SK-N-SH treated with all-trans-retinoic acid at 6 μM for 48 hours (cell line): ENCODE data around the gene ROBO1.

Experiments used
- ATAC-seq: fragments of 200-7000 bp; cut with Tn5 transposase; 3 replicates; pipeline ENCODE4 v1.9.1; 2020; ENCODE audit warnings: mild to moderate bottlenecking, moderate library complexity
- ARNTL ChIP-seq: fragments of 450-650 bp; formaldehyde crosslinking; IDR thresholded peaks from 2 replicates; pipeline ENCODE4 v1.5.0; 2020; ENCODE audit warnings: low read depth, mild to moderate bottlenecking, moderate library complexity, borderline replicate concordance
- BACH2 ChIP-seq: fragments of 250-450 bp; sonication (Bioruptor Pico); IDR thresholded peaks from 2 replicates; pipeline ENCODE4 v1.9.0; 2021; ENCODE audit warnings: mild to moderate bottlenecking, borderline replicate concordance
- CREB5 ChIP-seq: fragments of 250-450 bp; sonication (Bioruptor Pico); IDR thresholded peaks from 2 replicates; pipeline ENCODE4 v1.5.1; 2020; ENCODE audit warnings: low read depth, mild to moderate bottlenecking, moderate library complexity
- CSDC2 ChIP-seq: fragments of 250-450 bp; sonication (Bioruptor Pico); IDR thresholded peaks from 2 replicates; pipeline ENCODE4 v1.5.0; 2020; ENCODE audit warnings: mild to moderate bottlenecking, moderate library complexity
- ESRRG ChIP-seq: fragments of 250-450 bp; sonication (Bioruptor Pico); IDR thresholded peaks from 2 replicates; pipeline ENCODE4 v1.6.1; 2021; ENCODE audit warnings: mild to moderate bottlenecking
- GLIS3 ChIP-seq: fragments of 250-450 bp; sonication (Bioruptor Pico); IDR thresholded peaks from 2 replicates; pipeline ENCODE4 v1.5.0; 2020; ENCODE audit warnings: mild to moderate bottlenecking, moderate library complexity
- ISL1 ChIP-seq: fragments of 250-450 bp; sonication (Bioruptor Pico); IDR thresholded peaks from 2 replicates; pipeline ENCODE4 v2.1.2; 2022; ENCODE audit warnings: mild to moderate bottlenecking, moderate library complexity
- PATZ1 ChIP-seq: fragments of 250-450 bp; sonication (Bioruptor Pico); IDR thresholded peaks from 2 replicates; pipeline ENCODE4 v1.8.0; 2020; ENCODE audit warnings: mild to moderate bottlenecking, moderate library complexity, borderline replicate concordance
- POU6F1 ChIP-seq: fragments of 250-450 bp; sonication (Bioruptor Pico); IDR thresholded peaks from 2 replicates; pipeline ENCODE4 v1.8.0; 2021; ENCODE audit warnings: low read depth, mild to moderate bottlenecking, moderate library complexity, borderline replicate concordance
- PPARA ChIP-seq: fragments of 250-450 bp; sonication (Bioruptor Pico); IDR thresholded peaks from 2 replicates; pipeline ENCODE4 v1.5.0; 2020; ENCODE audit warnings: mild to moderate bottlenecking, borderline replicate concordance
- RARB ChIP-seq: fragments of 250-450 bp; sonication (Bioruptor Pico); IDR thresholded peaks from 2 replicates; pipeline ENCODE4 v1.8.0; 2021; ENCODE audit warnings: mild to moderate bottlenecking, moderate library complexity
- SNAI2 ChIP-seq: fragments of 250-450 bp; sonication (Bioruptor Pico); IDR thresholded peaks from 2 replicates; pipeline ENCODE4 v1.5.0; 2020; ENCODE audit warnings: mild to moderate bottlenecking, moderate library complexity
- TCF4 ChIP-seq: fragments of 250-450 bp; sonication (Bioruptor Pico); IDR thresholded peaks from 2 replicates; pipeline ENCODE4 v1.8.0; 2021; ENCODE audit warnings: mild to moderate bottlenecking, moderate library complexity, borderline replicate concordance
- TOX ChIP-seq: fragments of 250-450 bp; sonication (Bioruptor Pico); IDR thresholded peaks from 2 replicates; pipeline ENCODE4 v1.8.0; 2021; ENCODE audit warnings: mild to moderate bottlenecking, moderate library complexity, borderline replicate concordance
- TSHZ2 ChIP-seq: fragments of 250-450 bp; sonication (Bioruptor Pico); IDR thresholded peaks from 2 replicates; pipeline ENCODE4 v1.5.0; 2020; ENCODE audit warnings: mild to moderate bottlenecking, moderate library complexity
- ZC3H10 ChIP-seq: fragments of 250-450 bp; sonication (Bioruptor Pico); IDR thresholded peaks from 2 replicates; pipeline ENCODE4 v1.5.1; 2021; ENCODE audit warnings: mild to moderate bottlenecking, moderate library complexity
- ZFP3 ChIP-seq: fragments of 250-450 bp; sonication (Bioruptor Pico); IDR thresholded peaks from 2 replicates; pipeline ENCODE4 v1.5.0; 2020; ENCODE audit warnings: mild to moderate bottlenecking, moderate library complexity
- ZFP30 ChIP-seq: fragments of 450-650 bp; formaldehyde crosslinking; IDR thresholded peaks from 2 replicates; pipeline ENCODE4 v1.5.0; 2022; ENCODE audit warnings: mild to moderate bottlenecking, moderate library complexity
- ZNF565 ChIP-seq: fragments of 450-650 bp; formaldehyde crosslinking; conservative IDR thresholded peaks from 2 replicates; pipeline ENCODE4 v1.5.0; 2020; ENCODE audit warnings: low read depth, mild to moderate bottlenecking, moderate library complexity
- ZNF70 ChIP-seq: fragments of 450-650 bp; formaldehyde crosslinking; IDR thresholded peaks from 2 replicates; pipeline ENCODE4 v1.5.0; 2020; ENCODE audit warnings: mild to moderate bottlenecking, moderate library complexity
- ZNF8 ChIP-seq: fragments of 450-650 bp; formaldehyde crosslinking; IDR thresholded peaks from 2 replicates; pipeline ENCODE4 v1.5.0; 2020; ENCODE audit warnings: mild to moderate bottlenecking, moderate library complexity

Gene ROBO1

GRCh38 chr3:79253704-79254103 is 514.1 kb downstream of the ROBO1 start:
- ATAC-seq = no peak
- TF ChIP-seq CREB5 = no peak
- no peak for TF ChIP-seq ESRRG (CRISPR knock-in tag)
- TF ChIP-seq ZC3H10 = no peak
- no peak for TF ChIP-seq RARB (CRISPR knock-in tag)
- TF ChIP-seq TCF4 (CRISPR knock-in tag) = no peak
- TF ChIP-seq TSHZ2 (CRISPR knock-in tag) = no peak
- no peak for TF ChIP-seq GLIS3 (CRISPR knock-in tag)
- TF ChIP-seq ISL1 (CRISPR knock-in tag) = no peak
- TF ChIP-seq POU6F1 (CRISPR knock-in tag) = no peak
- no peak for TF ChIP-seq SNAI2 (CRISPR knock-in tag)
- TF ChIP-seq ZNF565 (CRISPR knock-in tag) = no peak
- no peak for TF ChIP-seq ZFP3 (CRISPR knock-in tag)
- TF ChIP-seq TOX (CRISPR knock-in tag) = no peak
- TF ChIP-seq PATZ1 (CRISPR knock-in tag) = no peak
- TF ChIP-seq ARNTL (CRISPR knock-in tag) = no peak
- TF ChIP-seq PPARA = no peak
- no peak for TF ChIP-seq BACH2
- no peak for TF ChIP-seq CSDC2 (CRISPR knock-in tag)
- no peak for TF ChIP-seq ZFP30

GRCh38 chr3:79253271-79253670 is 514.5 kb downstream of the ROBO1 start:
- TF ChIP-seq CSDC2 (CRISPR knock-in tag) (no peak), ZFP3 (CRISPR knock-in tag) (no peak), TCF4 (CRISPR knock-in tag) (no peak), BACH2 (no peak), ZNF70 (CRISPR knock-in tag) (no peak), POU6F1 (CRISPR knock-in tag) (no peak), ZNF565 (CRISPR knock-in tag) (no peak), ISL1 (CRISPR knock-in tag) (no peak), PATZ1 (CRISPR knock-in tag) (no peak), RARB (CRISPR knock-in tag) (no peak), ZNF8 (no peak), ZC3H10 (no peak), ZFP30 (no peak), CREB5 (no peak)
- ATAC-seq = no peak
